Muscle of arm (tissue), 14 donors: ENCODE measurements around the gene NPHS2. TPM values are rescaled to one million over a fixed set of nuclear protein-coding genes. Genes with fewer than 3 reads are reported as not detected.

Experiments used
- DNase-seq: peaks from one replicate; pipeline ENCODE4 v3.0.0-alpha.2; 2013
- long read RNA-seq, 11 donors: transcript quantifications; one replicate each; lab custom pipeline, GENCODE V29; 2026
- polyA plus RNA-seq, 12 donors: library from polyadenylated mRNA; unstranded; fragments of 120-200 nt; gene quantifications; one replicate each; pipeline ENCODE4 v1.2.1, GENCODE V29; 2013; ENCODE audit not compliant: insufficient read length in 12 of 12

Gene NPHS2
- polyA plus RNA-seq: 1 to 10 TPM in 1 of 12 donors, under 1 TPM in 4, not detected in 7; 0.12 to 2.0 (median 0.65) TPM
- long read RNA-seq, donor 1: 0 reads
- long read RNA-seq, donor 2: 0 reads
- long read RNA-seq, donor 3: 0 reads
- long read RNA-seq, donor 4: 0 reads
- long read RNA-seq, donor 5: 0 reads
- long read RNA-seq, donor 6: 0 reads
- long read RNA-seq, donor 7, partial matches to known transcripts: 0 of 1 reads
- long read RNA-seq, donor 7, other reads (novel, unspliced or antisense): 0 of 1 reads
- long read RNA-seq, donor 8: 0 reads
- long read RNA-seq, donor 9: 0 reads
- long read RNA-seq, donor 10, partial matches to known transcripts: 0 of 1 reads
- long read RNA-seq, donor 10, other reads (novel, unspliced or antisense): 0 of 1 reads
- long read RNA-seq, donor 11, partial matches to known transcripts: 0 of 1 reads
- long read RNA-seq, donor 11, other reads (novel, unspliced or antisense): 0 of 1 reads

GRCh38 chr1:179575497-179576314 is at the start of gene NPHS2:
Gene NPHS2 (minus strand): TSS chr1:179575948. CDS start chr1:179575864, 84 bp downstream.
- no peak for DNase-seq

GRCh38 chr1:179612361-179612760 is 36.6 kb upstream of the NPHS2 start:
- no peak for DNase-seq

DNA sequence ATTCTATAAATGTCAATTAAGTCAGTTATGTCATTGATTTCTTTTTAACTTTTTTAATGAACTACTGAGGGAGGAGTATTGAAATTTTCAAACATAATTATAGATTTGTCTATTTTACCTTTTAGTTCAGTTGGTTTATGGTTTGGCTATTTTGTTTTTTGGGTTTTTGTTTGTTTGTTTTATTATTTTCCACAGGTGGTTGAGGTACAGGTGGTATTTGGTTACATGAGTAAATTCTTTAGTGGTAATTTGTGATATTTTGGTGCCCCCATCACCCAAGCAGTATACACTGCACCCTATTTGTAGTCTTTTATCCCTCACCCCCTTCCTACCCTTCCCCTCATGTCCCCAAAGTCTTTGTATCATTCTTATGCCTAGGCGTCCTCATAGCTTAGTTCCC is 25.3 kb upstream of the NPHS2 start:
- DNase-seq: no peak

GRCh38 chr1:179599623-179600249 is 24.0 kb upstream of the NPHS2 start:
- DNase-seq: no peak

- no peak for DNase-seq
Observed at GRCh38 chr1:179598631-179599030, 22.9 kb upstream of the NPHS2 start.

DNA sequence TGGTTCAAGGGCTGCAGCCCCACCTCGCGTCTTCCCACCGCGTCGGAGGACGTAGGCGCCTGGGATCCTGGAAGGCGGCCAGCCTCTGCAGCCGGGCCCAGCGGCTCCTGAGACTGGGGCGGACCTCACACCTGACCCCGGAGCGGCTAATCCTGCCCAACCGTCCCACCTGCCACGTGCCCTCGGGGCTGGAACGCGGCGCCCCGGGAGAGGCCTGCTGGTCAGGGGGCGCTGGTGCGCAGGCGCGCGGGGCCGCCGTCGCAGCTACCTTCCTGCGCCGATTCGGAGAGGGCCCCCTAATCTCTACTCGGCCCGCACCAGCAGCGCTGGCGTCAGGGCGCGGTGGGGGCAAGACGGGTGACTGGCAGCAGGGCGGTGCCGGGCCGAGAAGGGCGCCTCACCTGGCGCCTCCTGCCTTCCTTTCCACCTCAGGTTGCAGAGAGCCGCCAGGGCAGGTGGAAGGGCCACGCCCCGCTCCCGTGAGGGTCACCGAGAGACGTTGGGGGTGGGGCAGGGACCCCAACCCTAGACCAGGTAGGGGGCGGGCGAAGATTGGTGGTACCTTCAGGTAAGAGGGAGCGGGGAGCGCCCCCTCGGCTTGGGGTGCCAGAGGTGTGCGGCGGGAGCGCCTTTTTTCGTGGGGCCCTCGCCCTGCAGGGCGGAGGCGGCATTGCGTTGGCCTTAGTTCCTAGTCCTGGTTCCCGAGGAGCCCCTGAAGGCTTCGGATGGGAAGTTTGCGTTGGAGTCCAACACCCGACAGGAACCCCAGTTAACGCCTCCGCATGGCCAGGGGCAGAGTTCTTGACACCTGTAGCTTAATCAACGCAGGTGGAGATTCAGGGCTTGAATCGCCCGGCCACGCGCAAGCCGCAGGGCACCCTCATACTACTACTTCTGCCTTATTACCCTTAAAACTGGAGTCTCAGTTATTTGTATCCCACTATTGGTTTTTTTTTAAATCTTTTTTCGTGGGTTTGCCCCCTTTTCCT is 16.1 kb upstream of the NPHS2 start, which contains the start of gene TDRD5:
TDRD5 (plus strand) TSS at position 241 of the 989 bp plus-strand sequence. CDS start 784 bp downstream, outside the sequence.
- DNase-seq: no peak

- DNase-seq: no peak
Observed at GRCh38 chr1:179591253-179591591, 15.5 kb upstream of the NPHS2 start.

DNA sequence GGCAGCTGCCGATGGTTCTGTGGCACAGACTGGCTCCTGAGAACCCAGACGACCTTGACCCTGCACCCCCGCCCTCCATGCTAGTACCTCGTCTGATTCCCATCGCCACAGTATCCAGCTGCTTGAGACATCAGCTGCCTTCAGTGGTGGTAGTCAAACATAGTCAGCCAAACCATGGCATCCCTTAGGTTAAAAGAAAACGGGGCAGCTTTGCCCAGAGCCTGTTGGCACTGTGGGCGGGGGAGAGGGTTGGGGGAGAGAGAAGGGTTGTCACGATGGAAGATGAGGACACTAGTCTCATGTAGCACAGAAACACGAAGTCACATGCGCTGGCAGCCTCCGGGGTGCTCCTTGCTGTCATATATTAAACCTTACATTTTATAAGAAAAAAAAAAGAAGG is 14.9 kb upstream of the NPHS2 start:
- no peak for DNase-seq

- no peak for DNase-seq
Observed at GRCh38 chr1:179589509-179589908, 13.8 kb upstream of the NPHS2 start.

GRCh38 chr1:179588425-179589024 is 12.8 kb upstream of the NPHS2 start:
- DNase-seq: no peak

DNA sequence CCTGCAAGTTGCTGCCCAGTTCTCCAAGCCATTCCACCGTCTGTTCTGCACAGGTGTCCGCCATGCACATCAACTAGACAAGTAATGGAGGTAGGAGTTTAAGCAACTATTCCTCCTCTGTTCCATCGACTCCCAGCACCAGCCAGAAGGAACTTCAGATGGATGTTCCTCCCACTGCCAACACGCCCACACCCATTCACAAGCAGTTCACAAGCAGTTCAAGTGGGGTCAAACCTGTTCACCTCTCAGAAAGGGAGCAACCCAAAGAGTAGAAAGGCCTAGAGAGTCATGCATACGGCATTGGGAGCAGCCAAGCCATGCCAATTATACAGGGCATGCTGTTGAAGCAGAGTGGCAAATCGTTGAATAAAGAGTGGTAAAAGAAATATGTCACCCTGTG is 11.6 kb upstream of the NPHS2 start:
- DNase-seq: no peak

GRCh38 chr1:179586107-179586823 is 10.5 kb upstream of the NPHS2 start:
- DNase-seq: peak; percentile 43

- no peak for DNase-seq
Observed at GRCh38 chr1:179583771-179584320, 8.1 kb upstream of the NPHS2 start.

DNA sequence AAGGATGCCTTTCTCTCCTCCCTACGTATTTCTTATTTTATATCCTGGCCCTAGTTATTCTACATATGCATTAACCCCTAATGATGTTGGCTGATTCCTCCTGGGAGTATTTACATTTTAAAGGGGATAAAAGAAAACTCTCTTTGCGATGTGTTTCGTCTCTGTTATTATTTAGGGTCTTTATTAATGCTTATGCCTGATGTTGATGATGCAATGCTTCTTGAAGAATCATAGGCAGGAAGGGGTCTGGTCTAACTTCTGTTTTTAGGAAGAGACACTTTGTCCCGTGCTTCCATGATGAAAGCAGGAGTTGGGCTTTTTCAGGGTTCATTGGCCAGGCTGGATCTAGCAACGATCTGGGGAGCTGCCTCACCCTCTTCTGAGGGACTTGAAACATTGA is 761 bp upstream of the NPHS2 start:
- DNase-seq: no peak

DNA sequence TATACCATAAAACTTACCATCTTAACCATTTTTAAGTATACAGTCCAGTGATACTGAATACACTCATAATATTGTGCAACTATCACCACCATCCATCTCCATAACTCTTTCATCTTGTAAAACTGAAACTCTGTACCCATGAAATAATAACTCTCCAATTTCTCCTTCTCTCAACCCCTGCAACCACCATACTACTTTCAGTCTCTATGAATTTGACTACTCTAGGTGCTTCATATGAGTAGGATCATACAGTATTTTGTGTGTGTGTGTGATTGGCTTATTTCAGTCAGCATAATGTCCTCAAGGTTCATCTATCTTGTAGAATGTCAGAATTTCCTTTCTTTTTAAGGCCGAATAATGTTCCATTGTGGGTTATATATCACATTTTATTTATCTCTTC is 17.7 kb downstream of the NPHS2 start:
- DNase-seq: no peak

GRCh38 chr1:179554427-179554826 is 21.3 kb downstream of the NPHS2 start:
- no peak for DNase-seq

GRCh38 chr1:179550746-179551682 is 24.7 kb downstream of the NPHS2 start:
- DNase-seq: no peak

DNA sequence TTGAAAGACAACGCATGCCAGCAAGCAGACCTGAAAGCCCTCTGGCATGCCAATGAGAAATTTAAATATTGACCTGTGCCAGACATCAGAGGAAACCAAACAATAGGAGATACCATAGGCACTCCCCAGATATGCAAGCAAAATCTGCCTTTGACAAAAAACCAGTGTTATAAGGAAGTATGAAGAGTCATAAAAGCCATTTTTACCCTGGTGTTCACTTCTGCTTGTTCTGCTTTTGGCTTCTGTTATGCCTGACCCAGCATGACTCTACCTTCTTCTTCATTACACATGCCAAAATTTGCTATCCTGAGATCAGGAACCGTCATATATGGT is 26.4 kb downstream of the NPHS2 start:
- no peak for DNase-seq
